RCC 7860 (cell line): ENCODE data around the gene IL17C.

Experiments used
- DNase-seq: peaks from one replicate; pipeline ENCODE4 v3.0.0-alpha.2; 2015; ENCODE audit warnings: low spot score
- FAIRE-seq: peaks from 2 replicates; lab custom pipeline; 2012; peaks lifted over from hg19 to GRCh38; lab: Jason Lieb, UNC

Gene IL17C

DNA sequence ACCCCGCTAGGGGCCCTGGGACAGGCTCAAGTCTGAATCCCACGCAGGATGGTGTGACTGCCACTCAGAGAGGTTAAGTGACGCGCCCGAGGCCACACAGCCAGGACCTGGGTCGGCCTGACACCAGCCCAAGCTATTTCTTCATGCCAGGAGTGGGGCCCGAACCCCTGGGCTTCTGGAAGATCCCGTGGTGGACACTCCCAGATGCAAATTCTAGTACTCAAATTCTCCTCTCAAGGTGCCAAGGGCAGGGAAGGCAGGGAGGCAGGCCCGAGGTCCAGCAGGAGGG, 5.2 kb downstream of the IL17C start:
- FAIRE-seq (no peak), DNase-seq (no peak)

DNA sequence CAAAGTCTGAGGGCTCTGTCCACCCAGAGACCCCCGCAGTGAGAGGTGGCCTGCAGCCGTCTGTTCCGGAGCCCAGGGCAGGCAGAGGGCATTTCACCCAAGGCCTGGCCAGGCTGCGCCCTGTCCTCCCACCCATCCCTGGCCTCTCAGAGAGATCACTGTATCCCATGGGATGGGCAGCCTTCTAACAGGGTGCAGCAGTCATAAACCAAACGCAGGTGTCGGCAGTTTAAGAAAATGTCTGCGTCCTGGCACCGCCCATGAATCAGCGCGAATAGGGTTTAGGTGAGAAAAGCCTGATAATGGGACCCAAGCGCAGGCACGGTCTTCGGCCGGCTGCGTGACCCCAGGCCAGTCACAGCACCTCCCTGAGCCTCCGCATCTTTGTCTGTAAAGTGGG, 7.1 kb downstream of the IL17C start:
- DNase-seq (no peak), FAIRE-seq (no peak)

DNA sequence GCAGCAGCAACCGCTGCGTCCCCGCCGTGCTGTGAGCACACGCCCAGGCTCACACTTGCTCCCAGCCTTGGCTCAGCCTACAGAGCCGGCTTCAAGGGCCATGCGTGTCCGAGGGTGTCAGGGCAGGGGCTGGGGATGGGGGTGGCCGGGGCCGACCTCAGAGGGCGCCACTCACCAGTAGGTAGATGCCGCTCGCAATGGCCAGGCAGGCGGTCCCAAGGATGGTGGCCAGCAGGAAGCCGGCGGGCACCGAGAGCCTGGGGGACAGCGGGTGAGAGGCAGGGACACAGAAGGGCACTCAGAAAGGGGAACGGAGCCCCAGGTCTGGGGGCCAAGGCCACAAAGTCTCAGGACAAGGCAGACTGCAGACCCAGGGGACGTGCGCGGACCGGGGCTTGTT, 7.6 kb downstream of the IL17C start:
- no peak for DNase-seq
- FAIRE-seq, result no peak

GRCh38 chr16:88646345-88647034, 8.1 kb downstream of the IL17C start:
- no peak for FAIRE-seq
- no peak for DNase-seq

DNA sequence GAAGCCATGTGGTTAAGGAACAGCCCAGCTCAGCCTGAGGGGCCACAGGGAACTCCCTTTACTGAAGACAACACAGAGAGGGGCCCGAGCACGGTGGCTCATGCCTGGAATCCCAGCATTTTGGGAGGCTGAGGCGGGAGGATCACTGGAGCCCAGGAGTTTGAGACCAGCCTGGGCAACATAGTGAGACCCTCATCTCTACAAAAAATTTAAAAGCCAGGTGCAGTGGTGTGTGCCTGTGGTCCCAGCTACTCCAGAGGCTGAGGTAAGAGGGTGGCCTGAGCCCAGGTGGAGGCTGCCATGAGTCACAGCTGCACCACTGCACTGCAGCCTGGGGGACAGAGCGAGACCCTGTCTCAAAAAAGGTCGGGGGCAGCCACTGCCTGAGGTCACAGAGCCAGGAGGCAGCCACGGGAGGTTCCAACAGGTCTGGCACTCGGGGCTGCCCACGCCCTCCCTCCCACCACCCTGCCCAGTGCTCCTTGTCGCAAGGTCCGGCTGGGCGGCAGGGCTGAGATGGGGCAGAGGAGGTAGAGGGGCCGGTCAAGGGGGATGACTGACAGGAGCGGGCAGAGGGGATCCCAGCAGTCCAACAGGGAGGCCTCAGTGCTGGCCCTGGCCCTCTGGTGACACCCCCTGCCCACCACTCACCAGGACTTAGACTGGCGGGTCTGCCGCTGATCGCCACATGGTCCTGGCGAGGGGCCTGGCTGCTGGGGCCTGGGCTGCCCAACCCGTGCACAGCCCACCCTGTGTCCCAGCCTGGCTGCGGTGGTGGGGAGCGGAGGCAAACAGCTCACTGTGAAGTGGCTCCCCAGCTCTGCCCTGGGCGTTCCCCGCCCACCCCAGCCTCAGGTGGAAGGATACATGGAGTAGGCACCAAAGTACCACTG, 9.1 kb downstream of the IL17C start:
- FAIRE-seq (no peak), DNase-seq (no peak)

DNA sequence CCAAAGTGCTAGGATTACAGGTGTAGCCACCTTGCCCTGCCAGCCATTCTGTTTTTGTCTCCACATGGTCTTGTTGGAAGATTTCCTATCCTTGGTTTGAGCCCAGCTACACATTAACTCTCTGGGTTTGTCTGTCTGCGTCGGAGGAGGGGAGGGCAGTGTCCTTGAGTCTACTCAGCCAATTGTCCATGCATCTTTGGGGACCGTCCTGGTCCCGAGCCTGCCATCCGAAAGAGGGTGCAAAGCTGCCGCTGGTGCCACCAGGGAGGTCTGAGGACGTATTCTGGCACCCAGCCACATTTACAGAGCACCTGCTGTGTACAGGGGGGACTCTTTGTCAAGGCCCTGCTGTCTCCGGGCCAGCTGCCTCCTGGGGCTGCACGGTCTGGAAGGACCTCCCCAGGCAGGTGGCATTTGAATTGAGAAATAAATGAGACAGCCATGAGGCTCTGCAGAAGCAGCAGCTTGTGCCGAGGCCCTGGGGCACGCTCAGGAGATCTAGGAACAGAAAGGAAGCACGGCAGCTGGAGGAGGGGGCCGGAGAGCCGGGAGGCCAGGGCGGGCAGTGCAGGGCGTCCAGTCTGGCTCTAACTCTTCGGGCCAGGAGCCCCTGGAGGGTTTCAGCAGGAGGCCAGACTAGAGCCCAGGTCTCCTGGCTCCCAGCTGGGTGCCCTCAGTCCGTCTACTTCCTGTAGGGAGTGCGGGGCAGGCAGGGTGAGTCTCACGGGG, 11.0 kb downstream of the IL17C start:
- no peak for DNase-seq

GRCh38 chr16:88649924-88650748, 11.8 kb downstream of the IL17C start:
- DNase-seq (peak; percentile 37), FAIRE-seq (no peak)

More for the DNA sequence above, 11.0 kb downstream of the IL17C start:
- FAIRE-seq, result no peak

GRCh38 chr16:88650749-88651275, 12.4 kb downstream of the IL17C start, which contains the start of gene CYBA:
Gene CYBA, minus strand, starts transcription at chr16:88651053. Its CDS starts 40 bp downstream, at chr16:88651013.
- no peak for FAIRE-seq

GRCh38 chr16:88651276-88651988, 13.1 kb downstream of the IL17C start:
- FAIRE-seq, result peak; percentile 64
- peak; percentile 89 for DNase-seq

More at GRCh38 chr16:88650749-88651275, 12.4 kb downstream of the IL17C start, which contains the start of gene CYBA:
- peak; percentile 72 for DNase-seq

GRCh38 chr16:88651989-88652761, 13.8 kb downstream of the IL17C start:
- no peak for DNase-seq
- FAIRE-seq, result no peak

- FAIRE-seq, result no peak
- DNase-seq, result no peak
Observed at GRCh38 chr16:88652762-88653063, 14.3 kb downstream of the IL17C start.

GRCh38 chr16:88653101-88653500, 14.7 kb downstream of the IL17C start:
- FAIRE-seq, result no peak
- no peak for DNase-seq

DNA sequence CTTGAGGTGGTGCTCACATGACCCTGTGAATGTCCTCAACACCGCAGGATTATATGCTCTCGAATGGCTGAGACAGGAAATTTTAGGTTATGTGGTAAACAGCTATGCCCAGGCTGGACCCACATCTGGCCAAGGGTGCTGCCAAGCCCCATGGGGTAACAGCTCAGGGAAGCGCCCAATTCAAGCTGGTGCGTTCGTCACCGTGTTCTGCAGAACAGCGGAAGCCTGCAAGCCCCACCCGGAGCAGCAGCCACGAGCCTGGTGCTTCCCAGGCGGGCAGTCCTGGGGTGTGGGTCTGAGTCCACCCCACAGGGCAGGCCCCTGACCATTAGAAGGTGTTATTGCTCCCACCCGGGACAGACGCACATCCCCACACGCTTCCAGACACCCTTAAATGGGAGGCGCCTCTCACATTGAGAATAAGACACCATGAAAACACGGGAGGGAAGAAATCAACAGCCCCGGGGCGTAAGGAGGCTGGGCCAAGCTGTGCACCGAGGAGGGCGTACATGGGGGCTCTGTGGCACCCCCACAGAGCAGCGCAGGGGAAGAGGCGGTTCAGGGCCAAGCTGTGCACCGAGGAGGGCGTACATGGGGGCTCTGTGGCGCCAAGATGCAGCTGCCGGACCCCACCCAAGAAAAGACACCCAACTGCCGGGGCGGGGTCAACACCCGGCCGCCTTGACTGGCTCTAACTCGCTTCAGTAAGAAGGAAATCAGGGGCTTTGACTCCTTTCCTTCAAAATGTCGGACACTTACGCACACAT, 15.4 kb downstream of the IL17C start:
- FAIRE-seq (no peak), DNase-seq (no peak)

DNA sequence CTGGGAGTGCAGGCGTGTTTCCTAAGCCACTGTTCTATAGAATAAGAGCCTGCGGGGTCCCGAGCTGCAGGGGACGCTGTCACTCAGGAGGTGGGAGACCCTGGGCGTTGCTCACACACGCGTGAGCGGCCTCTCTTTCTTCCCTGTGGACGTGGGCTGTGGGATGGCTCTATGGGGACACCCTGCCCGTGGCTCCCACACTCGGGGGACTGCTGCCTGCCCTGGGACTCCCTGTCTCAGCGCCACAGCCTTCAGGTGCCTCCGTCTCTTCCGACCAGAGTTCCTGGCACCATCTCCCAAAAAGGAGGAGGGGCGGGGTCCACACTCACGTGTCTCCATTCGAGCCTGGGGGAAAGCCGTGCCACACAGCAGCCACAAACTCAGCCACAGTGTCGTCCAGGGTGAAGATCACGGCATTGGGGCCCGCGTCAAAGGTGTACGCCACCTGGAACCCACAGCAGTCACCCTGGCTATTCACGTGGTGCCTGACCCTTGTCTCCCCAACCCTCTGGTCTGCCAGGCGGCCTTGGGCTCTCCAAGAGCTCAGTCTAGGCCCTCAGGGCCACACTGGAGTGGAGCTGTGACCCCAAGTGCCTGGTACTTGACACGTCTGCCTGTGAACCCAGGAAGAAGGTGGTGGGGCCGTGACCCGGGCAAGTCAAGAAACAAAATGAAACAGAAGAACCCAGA, 16.1 kb downstream of the IL17C start:
- DNase-seq (no peak), FAIRE-seq (no peak)

DNA sequence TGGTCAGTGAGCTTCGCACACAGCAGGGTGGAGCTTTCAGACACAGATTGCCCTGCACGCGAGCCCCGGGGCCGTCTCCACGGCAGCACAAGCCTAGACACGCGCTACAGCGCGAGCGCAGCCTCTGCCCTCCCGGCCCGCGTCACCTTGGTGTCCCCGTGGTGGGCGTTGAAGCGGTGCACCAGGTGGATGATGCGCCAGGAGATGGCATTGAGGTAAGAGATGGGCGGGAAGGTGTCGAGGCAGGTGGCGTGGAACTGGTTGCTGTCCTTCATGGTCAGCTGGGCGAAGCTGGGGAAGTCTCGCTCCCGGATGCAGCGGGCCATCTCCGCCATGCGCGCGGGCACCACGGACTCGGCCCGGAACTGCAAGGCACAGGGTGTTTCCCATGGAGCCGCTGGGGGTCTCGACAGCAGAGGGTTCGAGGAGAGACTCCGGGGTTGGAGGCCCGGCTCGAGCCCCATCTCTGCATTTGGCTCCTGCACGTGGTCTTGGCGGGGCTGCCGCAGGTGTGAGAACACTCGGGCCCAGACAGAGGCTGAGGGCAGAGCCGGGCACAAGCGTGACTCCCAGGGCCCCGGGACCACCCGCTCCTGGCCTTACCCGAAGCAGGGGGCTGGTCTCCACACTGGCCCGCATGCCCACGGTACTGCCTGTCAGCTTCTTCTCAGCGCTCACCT, 16.8 kb downstream of the IL17C start:
- FAIRE-seq (no peak), DNase-seq (no peak)

- FAIRE-seq (peak; percentile 11), DNase-seq (peak; percentile 74)
Observed at GRCh38 chr16:88655733-88656281, 17.4 kb downstream of the IL17C start.
